GM12801 (cell line): Measurements from ENCODE around the gene MMGT1.

Experiments
- TF ChIP-seq, protein P1 (sequence below): IDR thresholded peaks from one replicate; pipeline ENCODE4 v1.5.1; 2011; ENCODE audit warnings: control low read depth; ENCODE audit not compliant: insufficient read length; ENCODE audit errors: extremely low read depth

Gene MMGT1

DNA sequence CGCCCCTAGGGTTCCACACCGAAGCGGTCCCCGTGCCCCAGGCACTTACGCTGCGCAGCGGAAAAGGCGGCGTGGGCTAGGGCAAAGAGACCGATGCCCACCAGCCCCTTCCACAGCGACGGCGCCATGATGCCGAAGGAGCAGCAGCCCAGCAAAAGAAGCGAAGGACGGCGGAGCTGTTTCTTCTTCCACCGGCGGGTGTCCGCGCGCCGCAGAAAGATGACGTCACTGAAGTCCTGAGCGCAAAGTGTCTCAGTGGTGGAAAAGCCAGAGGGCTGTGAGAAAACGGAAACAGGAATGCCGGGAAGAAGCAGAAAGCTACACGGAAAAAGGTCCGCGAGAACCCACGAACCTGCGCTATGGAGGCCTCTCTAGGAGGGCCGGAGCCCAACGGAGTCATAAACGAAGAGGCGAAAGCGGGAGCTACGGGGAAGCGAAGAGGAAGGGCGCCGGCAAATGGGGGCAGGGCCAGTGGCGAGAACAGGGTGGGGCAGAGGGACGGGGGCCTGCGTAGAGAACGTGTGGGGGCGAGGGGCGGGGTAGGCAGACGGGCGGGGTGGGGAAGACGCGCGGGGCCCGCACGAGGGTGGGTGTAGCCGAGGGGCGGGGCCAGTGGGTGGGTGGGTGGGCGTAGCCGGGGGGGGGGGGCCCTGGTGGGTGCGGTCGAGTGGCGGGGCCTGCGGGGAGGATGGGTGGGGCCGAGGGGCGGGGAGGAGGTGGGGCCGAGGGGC lies at the start of gene MMGT1:
MMGT1 (minus strand) TSS at position 441 of the 731 bp plus-strand sequence; CDS start at position 128, 313 bp downstream.
- TF ChIP-seq, protein P1, sequence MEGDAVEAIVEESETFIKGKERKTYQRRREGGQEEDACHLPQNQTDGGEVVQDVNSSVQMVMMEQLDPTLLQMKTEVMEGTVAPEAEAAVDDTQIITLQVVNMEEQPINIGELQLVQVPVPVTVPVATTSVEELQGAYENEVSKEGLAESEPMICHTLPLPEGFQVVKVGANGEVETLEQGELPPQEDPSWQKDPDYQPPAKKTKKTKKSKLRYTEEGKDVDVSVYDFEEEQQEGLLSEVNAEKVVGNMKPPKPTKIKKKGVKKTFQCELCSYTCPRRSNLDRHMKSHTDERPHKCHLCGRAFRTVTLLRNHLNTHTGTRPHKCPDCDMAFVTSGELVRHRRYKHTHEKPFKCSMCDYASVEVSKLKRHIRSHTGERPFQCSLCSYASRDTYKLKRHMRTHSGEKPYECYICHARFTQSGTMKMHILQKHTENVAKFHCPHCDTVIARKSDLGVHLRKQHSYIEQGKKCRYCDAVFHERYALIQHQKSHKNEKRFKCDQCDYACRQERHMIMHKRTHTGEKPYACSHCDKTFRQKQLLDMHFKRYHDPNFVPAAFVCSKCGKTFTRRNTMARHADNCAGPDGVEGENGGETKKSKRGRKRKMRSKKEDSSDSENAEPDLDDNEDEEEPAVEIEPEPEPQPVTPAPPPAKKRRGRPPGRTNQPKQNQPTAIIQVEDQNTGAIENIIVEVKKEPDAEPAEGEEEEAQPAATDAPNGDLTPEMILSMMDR = no peak

DNA sequence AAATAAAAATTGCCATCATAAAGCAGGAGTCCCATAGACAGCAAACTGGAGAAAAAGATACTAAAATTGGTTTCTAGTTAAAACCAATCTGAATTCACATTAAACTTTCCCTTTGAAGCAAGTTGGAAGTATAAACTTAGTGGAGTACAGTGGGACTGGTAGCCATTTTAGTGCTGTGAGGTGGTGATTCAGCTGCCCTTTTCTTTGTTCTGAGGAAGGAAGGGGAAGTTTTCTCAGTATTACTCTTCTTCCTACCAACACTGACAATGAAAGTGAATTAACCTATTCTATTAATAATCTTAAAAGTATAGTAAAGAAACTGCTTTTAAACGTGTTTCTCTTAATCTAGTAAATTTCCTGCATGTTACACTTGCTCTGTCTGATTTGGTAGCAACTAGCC lies 48.1 kb upstream of the MMGT1 start:
- TF ChIP-seq, protein P1 = no peak

DNA sequence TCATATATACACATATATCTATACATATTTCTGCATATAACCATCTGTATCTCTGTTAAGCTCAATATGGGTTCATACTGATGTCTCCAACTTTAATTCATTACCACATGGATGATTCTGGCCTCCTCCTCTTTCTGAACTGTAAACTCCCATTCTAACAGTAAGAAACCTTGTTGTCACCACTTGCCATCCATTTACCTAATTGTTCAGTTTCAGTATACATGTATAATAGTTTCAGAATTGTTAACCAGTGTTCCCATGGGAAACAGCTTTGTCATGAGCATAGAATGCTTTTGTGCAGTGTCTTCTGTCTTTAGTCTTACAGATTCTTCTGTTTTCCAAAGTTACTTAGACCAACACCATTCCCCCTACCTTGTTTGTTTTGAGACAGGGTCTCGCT lies 47.4 kb upstream of the MMGT1 start:
- TF ChIP-seq, protein P1 = no peak

DNA sequence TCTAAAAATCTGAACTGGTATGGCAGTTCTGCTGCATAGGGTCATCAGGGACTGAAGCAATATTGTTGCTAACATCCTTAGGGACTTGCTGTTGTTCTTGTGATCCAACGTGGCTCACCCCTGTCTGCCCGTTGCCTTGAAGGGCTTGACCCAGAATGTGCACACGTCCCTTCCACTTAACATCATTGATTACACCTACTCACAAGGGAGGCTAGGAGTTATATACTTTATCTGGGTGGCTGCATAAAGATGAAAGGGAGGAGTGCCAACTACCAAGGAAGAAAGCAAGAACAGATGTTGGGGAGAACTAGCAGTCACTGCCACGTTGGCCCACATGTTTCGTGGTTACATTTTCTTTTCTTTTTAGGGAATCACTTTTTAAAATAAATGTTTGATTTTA lies 45.4 kb upstream of the MMGT1 start:
- TF ChIP-seq, protein P1 = no peak

DNA sequence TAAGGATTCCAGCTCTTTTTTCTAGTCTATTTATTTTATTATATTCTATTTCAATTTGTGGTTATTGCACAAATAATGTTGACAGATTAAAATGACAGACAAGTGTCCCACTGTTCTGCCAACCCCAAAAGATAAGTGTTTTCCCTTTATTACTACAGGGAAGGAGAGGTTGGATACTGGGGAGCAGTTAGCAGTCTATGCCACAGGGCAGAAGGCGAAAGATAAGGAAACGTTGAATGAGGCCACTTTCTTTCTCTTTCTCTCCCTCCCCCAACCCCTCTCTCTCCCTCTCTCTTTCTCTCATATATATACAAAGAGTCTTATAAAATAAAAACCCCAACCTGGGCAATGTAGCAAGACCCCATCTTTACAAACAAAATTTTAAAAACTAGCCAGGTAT lies 43.1 kb upstream of the MMGT1 start:
- TF ChIP-seq, protein P1 = no peak

DNA sequence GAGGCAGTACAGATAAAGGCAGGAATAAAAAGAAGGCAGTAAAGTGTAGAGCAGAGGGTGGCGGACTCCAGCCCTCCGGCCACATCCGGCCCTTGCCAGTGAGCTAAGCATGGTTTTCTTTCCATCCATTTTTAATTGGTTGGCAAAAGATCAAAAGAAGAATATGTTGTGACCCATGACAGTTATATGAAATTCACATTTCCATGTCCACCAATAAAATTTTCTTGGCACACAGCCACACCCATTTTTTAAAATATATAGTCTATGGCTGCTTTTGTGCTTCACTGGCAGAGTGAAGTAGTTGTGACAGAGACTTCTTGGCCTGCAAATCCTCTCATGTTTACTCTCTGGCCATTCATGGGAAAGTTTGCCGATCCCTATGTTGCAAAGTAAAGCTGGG lies 41.2 kb upstream of the MMGT1 start:
- TF ChIP-seq, protein P1 = no peak

DNA sequence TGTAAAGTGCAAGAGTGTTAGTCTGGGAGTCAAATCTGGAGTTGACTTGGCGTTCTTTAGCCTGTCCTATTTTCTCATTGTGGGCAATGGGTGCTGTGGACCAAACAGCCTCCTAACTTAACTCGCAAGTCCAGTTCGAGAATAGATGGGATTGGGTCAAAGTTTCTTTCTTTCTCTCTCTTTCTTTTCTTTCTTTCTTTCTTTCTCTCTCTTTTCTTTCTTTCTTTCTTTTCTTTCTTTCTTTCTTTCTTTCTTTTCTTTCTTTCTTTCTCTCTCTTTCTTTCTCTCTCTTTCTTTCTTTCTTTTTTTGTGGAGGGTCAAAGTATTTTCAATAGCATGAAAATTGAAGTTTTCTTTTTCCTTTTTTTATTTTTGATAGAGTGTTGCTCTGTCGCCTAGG lies 14.5 kb upstream of the MMGT1 start:
- TF ChIP-seq, protein P1 = no peak

DNA sequence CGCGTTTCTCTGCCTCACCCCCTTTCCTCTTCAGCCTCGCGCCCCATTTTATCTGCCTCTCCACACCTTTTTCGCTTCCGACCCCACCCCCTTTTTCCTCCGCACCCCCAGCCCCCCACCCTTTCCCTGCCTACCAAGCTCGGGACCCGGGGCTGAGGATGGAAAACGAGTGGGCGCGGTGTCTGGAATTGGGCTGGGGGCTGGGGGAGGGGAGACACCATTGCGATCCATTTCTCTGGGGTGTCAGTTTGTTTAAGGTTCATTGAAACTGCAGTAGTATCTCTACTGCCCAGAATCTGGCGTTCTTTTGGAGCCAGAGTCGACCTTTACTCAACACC lies 12.2 kb upstream of the MMGT1 start:
- TF ChIP-seq, protein P1 = no peak
